ENCODE results near the gene NYAP1. TPM values are rescaled to one million over a fixed set of nuclear protein-coding genes. Genes with fewer than 3 reads are reported as not detected.
"Not testable (repeated sequence)": the region's sequence is repeated elsewhere in the genome, so short reads cannot be mapped to it uniquely, and the experiment has no call there.

NYAP1 gene
- polyA plus RNA-seq (2012; ENCODE audit: low read depth, missing spikeins) = 0.22 TPM

- no peak for FAIRE-seq
- DNase-seq (ENCODE audit: insufficient read length, low spot score) = no peak
- TF ChIP-seq POLR2AphosphoS5 (IDR thresholded peaks at IDR 0.05; ENCODE audit: low read depth, low read length) (no peak), POU2F2 (IDR thresholded peaks at IDR 0.05; ENCODE audit: low read depth, low read length) (no peak), POLR2A (IDR thresholded peaks at IDR 0.05; ENCODE audit: low read depth, low read length) (no peak)
These were observed at the start of gene NYAP1 for GRCh38 chr7:100483722-100484672. NYAP1 (plus strand) TSS chr7:100483927; CDS start chr7:100485312, 1,385 bp downstream.

GRCh38 chr7:100434297-100435144 is 49.2 kb upstream of the NYAP1 start:
- DNase-seq (ENCODE audit: insufficient read length, low spot score) (no peak), FAIRE-seq (no peak)
- no peak for TF ChIP-seq TAF1 (IDR thresholded peaks at IDR 0.05; ENCODE audit: low read depth, low read length)
- no peak; the same call in none of the 2 replicates for TF ChIP-seq POLR2AphosphoS5 (IDR thresholded peaks at IDR 0.05; ENCODE audit: low read depth, low read length)
- TF ChIP-seq POLR2A (IDR thresholded peaks at IDR 0.05; ENCODE audit: low read depth, low read length) = no peak
- TF ChIP-seq POU2F2 (IDR thresholded peaks at IDR 0.05; ENCODE audit: low read depth, low read length) = no peak
- no peak for TF ChIP-seq SPI1 (IDR thresholded peaks at IDR 0.05; ENCODE audit: low read depth, low read length)
- TF ChIP-seq PAX5 (IDR thresholded peaks at IDR 0.05; ENCODE audit: insufficient read depth, low read length, severe bottlenecking) = no peak

- FAIRE-seq = no peak
- no peak for DNase-seq (ENCODE audit: insufficient read length, low spot score)
- TF ChIP-seq TAF1 (IDR thresholded peaks at IDR 0.05; ENCODE audit: low read depth, low read length) (peak; percentile 36; the same call in 1 of the 2 replicates), PAX5 (IDR thresholded peaks at IDR 0.05; ENCODE audit: insufficient read depth, low read length, severe bottlenecking) (no peak), POLR2AphosphoS5 (IDR thresholded peaks at IDR 0.05; ENCODE audit: low read depth, low read length) (peak; percentile 36; the same call in 1 of the 2 replicates), POLR2A (IDR thresholded peaks at IDR 0.05; ENCODE audit: low read depth, low read length) (peak; percentile 64)
These were observed 48.1 kb upstream of the NYAP1 start for GRCh38 chr7:100435401-100436304.

- DNase-seq (ENCODE audit: insufficient read length, low spot score) = no peak
- TF ChIP-seq SPI1 (IDR thresholded peaks at IDR 0.05; ENCODE audit: low read depth, low read length) (no peak), TAF1 (IDR thresholded peaks at IDR 0.05; ENCODE audit: low read depth, low read length) (no peak), PAX5 (IDR thresholded peaks at IDR 0.05; ENCODE audit: insufficient read depth, low read length, severe bottlenecking) (no peak), POU2F2 (IDR thresholded peaks at IDR 0.05; ENCODE audit: low read depth, low read length) (no peak), POLR2A (IDR thresholded peaks at IDR 0.05; ENCODE audit: low read depth, low read length) (no peak), POLR2AphosphoS5 (IDR thresholded peaks at IDR 0.05; ENCODE audit: low read depth, low read length) (no peak)
- no peak for FAIRE-seq
These were observed 46.3 kb upstream of the NYAP1 start for GRCh38 chr7:100437150-100438100.

- TF ChIP-seq POLR2A (IDR thresholded peaks at IDR 0.05; ENCODE audit: low read depth, low read length) = no peak
- TF ChIP-seq POLR2AphosphoS5 (IDR thresholded peaks at IDR 0.05; ENCODE audit: low read depth, low read length) = no peak
- no peak for FAIRE-seq
- no peak for DNase-seq (ENCODE audit: insufficient read length, low spot score)
These were observed 45.6 kb upstream of the NYAP1 start for GRCh38 chr7:100438172-100438571.

- not testable (repeated sequence) for FAIRE-seq; DNase-seq (ENCODE audit: insufficient read length, low spot score)
These were observed 45.0 kb upstream of the NYAP1 start for GRCh38 chr7:100438731-100439130.

GRCh38 chr7:100439244-100439643 is 44.5 kb upstream of the NYAP1 start:
- not testable (repeated sequence) for DNase-seq (ENCODE audit: insufficient read length, low spot score); FAIRE-seq

GRCh38 chr7:100441641-100442535 is 41.8 kb upstream of the NYAP1 start:
- FAIRE-seq (no peak), DNase-seq (ENCODE audit: insufficient read length, low spot score) (no peak)
- no peak for TF ChIP-seq POU2F2 (IDR thresholded peaks at IDR 0.05; ENCODE audit: low read depth, low read length)
- TF ChIP-seq TAF1 (IDR thresholded peaks at IDR 0.05; ENCODE audit: low read depth, low read length) = no peak
- no peak for TF ChIP-seq POLR2A (IDR thresholded peaks at IDR 0.05; ENCODE audit: low read depth, low read length)
